Measurements from ENCODE around the gene MRPL1. TPM values are rescaled to one million over a fixed set of nuclear protein-coding genes. Genes with fewer than 3 reads are reported as not detected.
A peak's percentile ranks its signal among the peaks of the same experiment; 100 is the strongest.

The MRPL1 gene
- total and polyA plus RNA-seq, 9 of the 15 experiments (the other 6 are each of a cell fraction or from before 2014, with no cell fraction given): 38.4 to 75.7 (median 63.7) TPM

DNA sequence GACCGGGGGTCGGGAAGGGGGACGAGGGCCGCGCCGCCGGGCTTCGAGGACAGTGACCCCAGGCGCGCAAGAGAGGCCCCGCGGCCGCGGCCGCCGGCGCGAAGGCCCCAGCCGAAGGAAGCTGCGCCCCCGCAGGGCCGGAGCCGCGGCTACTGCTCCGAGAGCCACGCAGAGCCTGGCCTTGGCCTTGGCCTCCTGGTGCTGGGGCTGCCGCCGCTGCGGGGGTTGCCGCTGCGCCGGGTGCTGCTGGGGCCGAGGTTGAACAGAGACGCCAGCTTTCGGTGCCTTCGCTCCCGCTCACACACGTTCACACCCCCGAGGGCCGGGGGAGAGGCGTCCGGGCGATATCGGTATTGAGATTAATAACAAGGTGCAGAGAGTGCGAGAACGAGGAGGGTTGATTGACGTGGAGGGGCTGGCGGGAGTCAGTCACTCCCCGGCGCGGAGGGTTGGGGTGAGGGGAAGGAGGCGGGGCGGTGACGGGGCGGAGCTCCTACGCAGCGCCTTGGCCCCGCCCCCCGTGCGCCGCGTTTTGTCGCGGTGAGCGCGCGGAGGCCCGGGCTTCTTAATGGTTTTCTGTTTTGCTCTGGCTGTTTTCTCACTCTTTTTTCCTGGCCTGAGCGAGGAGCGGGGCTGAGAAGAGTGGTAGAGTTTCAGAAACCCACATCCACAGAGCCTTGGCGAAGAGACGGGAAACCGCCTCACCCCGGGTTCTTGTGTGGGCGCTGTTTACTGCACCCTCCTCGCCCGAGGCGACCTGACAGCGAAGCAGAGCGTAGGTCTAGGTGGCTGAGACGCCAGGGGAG is 42.6 kb upstream of the MRPL1 start (continued):
- TF ChIP-seq YY1 (IDR thresholded peaks at IDR 0.05; ENCODE audit: borderline replicate concordance in 1 of 3, control insufficient read depth in 1 of 3, extremely low read depth in 1 of 3, insufficient read depth in 3 of 3, insufficient read length in 1 of 3, insufficient replicate concordance in 2 of 3, low read depth in 1 of 3, low read length in 2 of 3) (peak in 2 of 3 experiments; percentile 32 to 65), CBFA2T3 (IDR thresholded peaks at IDR 0.05) (peak; percentile 17; the same call in 1 of the 2 replicates), CHD1 (IDR thresholded peaks at IDR 0.05; ENCODE audit: low read length) (peak; percentile 67), EP400 (IDR thresholded peaks at IDR 0.05) (peak; percentile 75), POLR2AphosphoS2 (IDR thresholded peaks at IDR 0.05; ENCODE audit: low read length) (no peak; the same call in 1 of the 2 replicates), AFF4 (CRISPR knock-in tag; IDR thresholded peaks at IDR 0.05) (peak; percentile 55; the same call in 1 of the 2 replicates), E2F3 (CRISPR knock-in tag; IDR thresholded peaks at IDR 0.05) (0 out of 2 replicates have a peak, but pooled peaks have one; percentile 40), FOXM1 (IDR thresholded peaks at IDR 0.05; ENCODE audit: low read depth) (no peak), FOXM1 (CRISPR knock-in tag; IDR thresholded peaks at IDR 0.05; ENCODE audit: low read depth) (0 out of 2 replicates have a peak, but pooled peaks have one; percentile 48), RBM25 (IDR thresholded peaks at IDR 0.05; ENCODE audit: low read depth, low read length, severe bottlenecking) (peak; percentile 19), NRF1 (conservative IDR thresholded peaks at IDR 0.05 in 1 of 2, IDR thresholded peaks at IDR 0.05 in 1 of 2) (peak; percentile 81 to 84), KDM1A (IDR thresholded peaks at IDR 0.05) (peak in 1 of 2 experiments; percentile 12; a peak in 1 of 4 replicates), POLR2B (IDR thresholded peaks at IDR 0.05; ENCODE audit: low read depth, partially characterized antibody) (peak; percentile 93), CSDE1 (IDR thresholded peaks at IDR 0.05) (no peak), ZBTB26 (CRISPR knock-in tag; IDR thresholded peaks at IDR 0.05) (no peak), HCFC1 (IDR thresholded peaks at IDR 0.05; ENCODE audit: low read depth, low read length) (peak; percentile 35; the same call in 1 of the 2 replicates), NCOA2 (IDR thresholded peaks at IDR 0.05; ENCODE audit: partially characterized antibody in 2 of 2) (no peak)
- TF ChIP-seq, protein P1, sequence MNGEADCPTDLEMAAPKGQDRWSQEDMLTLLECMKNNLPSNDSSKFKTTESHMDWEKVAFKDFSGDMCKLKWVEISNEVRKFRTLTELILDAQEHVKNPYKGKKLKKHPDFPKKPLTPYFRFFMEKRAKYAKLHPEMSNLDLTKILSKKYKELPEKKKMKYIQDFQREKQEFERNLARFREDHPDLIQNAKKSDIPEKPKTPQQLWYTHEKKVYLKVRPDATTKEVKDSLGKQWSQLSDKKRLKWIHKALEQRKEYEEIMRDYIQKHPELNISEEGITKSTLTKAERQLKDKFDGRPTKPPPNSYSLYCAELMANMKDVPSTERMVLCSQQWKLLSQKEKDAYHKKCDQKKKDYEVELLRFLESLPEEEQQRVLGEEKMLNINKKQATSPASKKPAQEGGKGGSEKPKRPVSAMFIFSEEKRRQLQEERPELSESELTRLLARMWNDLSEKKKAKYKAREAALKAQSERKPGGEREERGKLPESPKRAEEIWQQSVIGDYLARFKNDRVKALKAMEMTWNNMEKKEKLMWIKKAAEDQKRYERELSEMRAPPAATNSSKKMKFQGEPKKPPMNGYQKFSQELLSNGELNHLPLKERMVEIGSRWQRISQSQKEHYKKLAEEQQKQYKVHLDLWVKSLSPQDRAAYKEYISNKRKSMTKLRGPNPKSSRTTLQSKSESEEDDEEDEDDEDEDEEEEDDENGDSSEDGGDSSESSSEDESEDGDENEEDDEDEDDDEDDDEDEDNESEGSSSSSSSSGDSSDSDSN (IDR thresholded peaks at IDR 0.05; ENCODE audit: borderline replicate concordance in 1 of 2, low read depth in 2 of 2, low read length in 2 of 2): peak; percentile 93 to 96

All from K562 (cell line).